ENCODE measurements around the gene NLRP11. TPM values are rescaled to one million over a fixed set of nuclear protein-coding genes. Genes with fewer than 3 reads are reported as not detected.

The NLRP11 gene
- total and polyA plus RNA-seq, 9 of the 15 experiments (the other 6 are each of a cell fraction or from before 2014, with no cell fraction given), result 0.07 to 0.29 (median 0.12) TPM; not detected in 1

DNA sequence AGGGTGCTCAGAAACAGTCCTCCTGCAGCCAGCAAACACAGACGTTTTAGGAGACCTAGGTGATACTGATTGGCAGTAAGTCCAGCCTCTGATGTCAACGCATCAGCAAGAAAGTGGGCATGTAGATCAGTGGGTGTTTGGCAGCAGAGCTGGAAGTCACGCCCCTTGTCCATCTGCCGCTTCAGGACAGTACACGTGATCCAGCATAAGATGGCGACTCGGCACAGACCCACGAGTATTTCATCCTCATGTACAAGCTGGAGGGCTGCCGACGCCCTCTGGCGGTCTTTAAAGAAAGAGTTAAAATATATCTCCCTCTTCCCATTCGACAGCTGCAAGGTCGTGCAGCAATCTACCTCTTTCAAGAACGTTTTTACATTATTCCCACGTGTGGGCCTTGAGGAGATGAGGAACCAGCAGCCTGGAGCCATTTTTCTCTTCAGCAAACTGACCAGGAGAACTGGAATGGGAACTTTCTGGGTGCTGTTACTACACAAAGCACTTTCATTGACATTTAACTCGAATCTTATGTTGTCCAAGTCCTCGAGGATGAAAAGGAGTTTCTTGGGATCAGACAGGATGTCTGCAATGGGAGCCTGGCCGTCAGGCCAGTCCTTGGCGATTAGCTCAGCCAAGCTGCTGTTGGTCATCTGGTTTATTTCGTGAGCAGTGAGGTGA is 22.3 kb downstream of the NLRP11 start (continued):
- TF ChIP-seq SNRNP70 (optimal IDR thresholded peaks at IDR 0.05; ENCODE audit: low read depth, low read length) (no peak), GTF2A2 (tag; IDR thresholded peaks at IDR 0.05) (no peak), EZH2 (IDR thresholded peaks at IDR 0.05; ENCODE audit: borderline replicate concordance, low read depth, low read length) (no peak), POLR2B (IDR thresholded peaks at IDR 0.05; ENCODE audit: low read depth, partially characterized antibody) (no peak), DMBX1 (CRISPR knock-in tag; IDR thresholded peaks at IDR 0.05; ENCODE audit: borderline replicate concordance) (no peak), RB1 (IDR thresholded peaks at IDR 0.05; ENCODE audit: low read depth) (no peak), BACH1 (tag; IDR thresholded peaks at IDR 0.05) (no peak), RBM17 (IDR thresholded peaks at IDR 0.05; ENCODE audit: borderline replicate concordance, low read depth, low read length) (no peak), NFIX (CRISPR knock-in tag; IDR thresholded peaks at IDR 0.05; ENCODE audit: low read depth) (no peak), HDAC6 (IDR thresholded peaks at IDR 0.05; ENCODE audit: low read depth, low read length) (no peak), BMI1 (IDR thresholded peaks at IDR 0.05; ENCODE audit: low read length) (no peak), ZNF324 (CRISPR knock-in tag; IDR thresholded peaks at IDR 0.05) (no peak), ZBTB17 (CRISPR knock-in tag; IDR thresholded peaks at IDR 0.05) (no peak), ETV1 (tag; conservative IDR thresholded peaks at IDR 0.05; ENCODE audit: low read depth) (no peak), PTBP1 (IDR thresholded peaks at IDR 0.05; ENCODE audit: low read depth, low read length) (no peak), TRIM28 (IDR thresholded peaks at IDR 0.05) (no peak)
- TF ChIP-seq, protein P1, sequence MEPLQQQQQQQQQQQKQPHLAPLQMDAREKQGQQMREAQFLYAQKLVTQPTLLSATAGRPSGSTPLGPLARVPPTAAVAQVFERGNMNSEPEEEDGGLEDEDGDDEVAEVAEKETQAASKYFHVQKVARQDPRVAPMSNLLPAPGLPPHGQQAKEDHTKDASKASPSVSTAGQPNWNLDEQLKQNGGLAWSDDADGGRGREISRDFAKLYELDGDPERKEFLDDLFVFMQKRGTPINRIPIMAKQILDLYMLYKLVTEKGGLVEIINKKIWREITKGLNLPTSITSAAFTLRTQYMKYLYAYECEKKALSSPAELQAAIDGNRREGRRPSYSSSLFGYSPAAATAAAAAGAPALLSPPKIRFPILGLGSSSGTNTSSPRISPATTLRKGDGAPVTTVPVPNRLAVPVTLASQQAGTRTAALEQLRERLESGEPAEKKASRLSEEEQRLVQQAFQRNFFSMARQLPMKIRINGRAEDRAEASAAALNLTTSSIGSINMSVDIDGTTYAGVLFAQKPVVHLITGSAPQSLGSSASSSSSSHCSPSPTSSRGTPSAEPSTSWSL (CRISPR knock-in tag; IDR thresholded peaks at IDR 0.05; ENCODE audit: borderline replicate concordance), result no peak
- TF ChIP-seq, protein P2, sequence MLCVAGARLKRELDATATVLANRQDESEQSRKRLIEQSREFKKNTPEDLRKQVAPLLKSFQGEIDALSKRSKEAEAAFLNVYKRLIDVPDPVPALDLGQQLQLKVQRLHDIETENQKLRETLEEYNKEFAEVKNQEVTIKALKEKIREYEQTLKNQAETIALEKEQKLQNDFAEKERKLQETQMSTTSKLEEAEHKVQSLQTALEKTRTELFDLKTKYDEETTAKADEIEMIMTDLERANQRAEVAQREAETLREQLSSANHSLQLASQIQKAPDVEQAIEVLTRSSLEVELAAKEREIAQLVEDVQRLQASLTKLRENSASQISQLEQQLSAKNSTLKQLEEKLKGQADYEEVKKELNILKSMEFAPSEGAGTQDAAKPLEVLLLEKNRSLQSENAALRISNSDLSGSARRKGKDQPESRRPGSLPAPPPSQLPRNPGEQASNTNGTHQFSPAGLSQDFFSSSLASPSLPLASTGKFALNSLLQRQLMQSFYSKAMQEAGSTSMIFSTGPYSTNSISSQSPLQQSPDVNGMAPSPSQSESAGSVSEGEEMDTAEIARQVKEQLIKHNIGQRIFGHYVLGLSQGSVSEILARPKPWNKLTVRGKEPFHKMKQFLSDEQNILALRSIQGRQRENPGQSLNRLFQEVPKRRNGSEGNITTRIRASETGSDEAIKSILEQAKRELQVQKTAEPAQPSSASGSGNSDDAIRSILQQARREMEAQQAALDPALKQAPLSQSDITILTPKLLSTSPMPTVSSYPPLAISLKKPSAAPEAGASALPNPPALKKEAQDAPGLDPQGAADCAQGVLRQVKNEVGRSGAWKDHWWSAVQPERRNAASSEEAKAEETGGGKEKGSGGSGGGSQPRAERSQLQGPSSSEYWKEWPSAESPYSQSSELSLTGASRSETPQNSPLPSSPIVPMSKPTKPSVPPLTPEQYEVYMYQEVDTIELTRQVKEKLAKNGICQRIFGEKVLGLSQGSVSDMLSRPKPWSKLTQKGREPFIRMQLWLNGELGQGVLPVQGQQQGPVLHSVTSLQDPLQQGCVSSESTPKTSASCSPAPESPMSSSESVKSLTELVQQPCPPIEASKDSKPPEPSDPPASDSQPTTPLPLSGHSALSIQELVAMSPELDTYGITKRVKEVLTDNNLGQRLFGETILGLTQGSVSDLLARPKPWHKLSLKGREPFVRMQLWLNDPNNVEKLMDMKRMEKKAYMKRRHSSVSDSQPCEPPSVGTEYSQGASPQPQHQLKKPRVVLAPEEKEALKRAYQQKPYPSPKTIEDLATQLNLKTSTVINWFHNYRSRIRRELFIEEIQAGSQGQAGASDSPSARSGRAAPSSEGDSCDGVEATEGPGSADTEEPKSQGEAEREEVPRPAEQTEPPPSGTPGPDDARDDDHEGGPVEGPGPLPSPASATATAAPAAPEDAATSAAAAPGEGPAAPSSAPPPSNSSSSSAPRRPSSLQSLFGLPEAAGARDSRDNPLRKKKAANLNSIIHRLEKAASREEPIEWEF (CRISPR knock-in tag; IDR thresholded peaks at IDR 0.05), result no peak
- TF ChIP-seq, protein P3, sequence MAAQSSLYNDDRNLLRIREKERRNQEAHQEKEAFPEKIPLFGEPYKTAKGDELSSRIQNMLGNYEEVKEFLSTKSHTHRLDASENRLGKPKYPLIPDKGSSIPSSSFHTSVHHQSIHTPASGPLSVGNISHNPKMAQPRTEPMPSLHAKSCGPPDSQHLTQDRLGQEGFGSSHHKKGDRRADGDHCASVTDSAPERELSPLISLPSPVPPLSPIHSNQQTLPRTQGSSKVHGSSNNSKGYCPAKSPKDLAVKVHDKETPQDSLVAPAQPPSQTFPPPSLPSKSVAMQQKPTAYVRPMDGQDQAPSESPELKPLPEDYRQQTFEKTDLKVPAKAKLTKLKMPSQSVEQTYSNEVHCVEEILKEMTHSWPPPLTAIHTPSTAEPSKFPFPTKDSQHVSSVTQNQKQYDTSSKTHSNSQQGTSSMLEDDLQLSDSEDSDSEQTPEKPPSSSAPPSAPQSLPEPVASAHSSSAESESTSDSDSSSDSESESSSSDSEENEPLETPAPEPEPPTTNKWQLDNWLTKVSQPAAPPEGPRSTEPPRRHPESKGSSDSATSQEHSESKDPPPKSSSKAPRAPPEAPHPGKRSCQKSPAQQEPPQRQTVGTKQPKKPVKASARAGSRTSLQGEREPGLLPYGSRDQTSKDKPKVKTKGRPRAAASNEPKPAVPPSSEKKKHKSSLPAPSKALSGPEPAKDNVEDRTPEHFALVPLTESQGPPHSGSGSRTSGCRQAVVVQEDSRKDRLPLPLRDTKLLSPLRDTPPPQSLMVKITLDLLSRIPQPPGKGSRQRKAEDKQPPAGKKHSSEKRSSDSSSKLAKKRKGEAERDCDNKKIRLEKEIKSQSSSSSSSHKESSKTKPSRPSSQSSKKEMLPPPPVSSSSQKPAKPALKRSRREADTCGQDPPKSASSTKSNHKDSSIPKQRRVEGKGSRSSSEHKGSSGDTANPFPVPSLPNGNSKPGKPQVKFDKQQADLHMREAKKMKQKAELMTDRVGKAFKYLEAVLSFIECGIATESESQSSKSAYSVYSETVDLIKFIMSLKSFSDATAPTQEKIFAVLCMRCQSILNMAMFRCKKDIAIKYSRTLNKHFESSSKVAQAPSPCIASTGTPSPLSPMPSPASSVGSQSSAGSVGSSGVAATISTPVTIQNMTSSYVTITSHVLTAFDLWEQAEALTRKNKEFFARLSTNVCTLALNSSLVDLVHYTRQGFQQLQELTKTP (IDR thresholded peaks at IDR 0.05; ENCODE audit: low read depth in 1 of 2, partially characterized antibody in 2 of 2), result no peak
